OCI-LY1 (cell line): ENCODE data around the gene RRAGA.
"Not testable (repeated sequence)": the region's sequence is repeated elsewhere in the genome, so short reads cannot be mapped to it uniquely, and the experiment has no call there.

Experiments used
- H2AFZ ChIP-seq: fragments of 200-600 bp; sonication (generic), shearing (Covaris generic); 2 replicates; pipeline ENCODE4 v1.6.0; 2014; ENCODE audit warnings: antibody characterized with exemption, mild to moderate bottlenecking, low read length
- H3F3A ChIP-seq: fragments of 200-600 bp; sonication (generic), shearing (Covaris generic); 2 replicates; pipeline ENCODE4 v1.6.0; 2014; ENCODE audit warnings: mild to moderate bottlenecking, antibody characterized with exemption, low read length, moderate library complexity; ENCODE audit not compliant: insufficient read depth
- H3K27ac ChIP-seq: fragments of 200-600 bp; sonication (generic); 2 replicates; pipeline ENCODE4 v1.5.1; 2014; ENCODE audit warnings: low read length, mixed run types, mild to moderate bottlenecking, low read depth; ENCODE audit not compliant: poor library complexity, severe bottlenecking
- H3K27me3 ChIP-seq: fragments of 200-600 bp; sonication (generic); 2 replicates; pipeline ENCODE4 v1.6.0; 2014; ENCODE audit warnings: antibody characterized with exemption, mild to moderate bottlenecking, low read length, moderate library complexity; ENCODE audit not compliant: insufficient read depth
- H3K36me3 ChIP-seq: fragments of 200-600 bp; sonication (generic); 2 replicates; pipeline ENCODE4 v1.6.1; 2014; ENCODE audit warnings: mild to moderate bottlenecking, antibody characterized with exemption, low read length, moderate library complexity, mixed read lengths; ENCODE audit not compliant: insufficient read depth
- H3K4me1 ChIP-seq: fragments of 200-600 bp; sonication (generic); 2 replicates; pipeline ENCODE4 v1.5.1; 2014; ENCODE audit warnings: mild to moderate bottlenecking, low read length, moderate library complexity; ENCODE audit not compliant: insufficient read depth, severe bottlenecking
- H3K4me2 ChIP-seq: fragments of 200-600 bp; sonication (generic), shearing (Covaris generic); 2 replicates; pipeline ENCODE4 v1.6.1; 2014; ENCODE audit warnings: low read length
- H3K4me3 ChIP-seq: fragments of 200-600 bp; sonication (generic); 2 replicates; pipeline ENCODE4 v1.5.1; 2014; ENCODE audit warnings: low read length, low read depth, mild to moderate bottlenecking, mixed read lengths; ENCODE audit not compliant: poor library complexity, severe bottlenecking
- H3K79me2 ChIP-seq: fragments of 200-600 bp; shearing (Covaris generic); 2 replicates; pipeline ENCODE4 v1.6.1; 2016; ENCODE audit warnings: mixed run types, low read length, mixed read lengths; ENCODE audit not compliant: insufficient read depth
- H3K9ac ChIP-seq: fragments of 200-600 bp; sonication (generic), shearing (Covaris generic); 2 replicates; pipeline ENCODE4 v1.6.1; 2014; ENCODE audit warnings: mild to moderate bottlenecking, low read length, mixed read lengths
- H3K9me2 ChIP-seq: fragments of 200-600 bp; sonication (generic), shearing (Covaris generic); 2 replicates; pipeline ENCODE4 v1.6.1; 2014; ENCODE audit warnings: low read depth, mild to moderate bottlenecking, low read length, mixed read lengths
- H3K9me3 ChIP-seq: fragments of 200-600 bp; shearing (Covaris generic); 2 replicates; pipeline ENCODE4 v1.6.1; 2014; ENCODE audit warnings: low read length, mixed read lengths
- H4K20me1 ChIP-seq: fragments of 200-600 bp; sonication (generic), shearing (Covaris generic); 2 replicates; pipeline ENCODE4 v1.6.0; 2016; ENCODE audit warnings: mild to moderate bottlenecking, low read length; ENCODE audit not compliant: insufficient read depth
- EZH2 ChIP-seq: fragments of 200-600 bp; sonication (generic), shearing (Covaris generic); IDR thresholded peaks from 2 replicates; pipeline ENCODE4 v1.8.0; 2017; ENCODE audit warnings: borderline replicate concordance, mixed run types, mild to moderate bottlenecking, antibody characterized with exemption, low read length, moderate library complexity, mixed read lengths
- TF ChIP-seq, protein P1 (sequence below): fragments of 200-600 bp; sonication (generic), shearing (Covaris generic); IDR thresholded peaks from 2 replicates; pipeline ENCODE4 v1.5.1; 2017; ENCODE audit warnings: mild to moderate bottlenecking, antibody characterized with exemption, low read length, moderate library complexity, mixed read lengths

RRAGA gene

DNA sequence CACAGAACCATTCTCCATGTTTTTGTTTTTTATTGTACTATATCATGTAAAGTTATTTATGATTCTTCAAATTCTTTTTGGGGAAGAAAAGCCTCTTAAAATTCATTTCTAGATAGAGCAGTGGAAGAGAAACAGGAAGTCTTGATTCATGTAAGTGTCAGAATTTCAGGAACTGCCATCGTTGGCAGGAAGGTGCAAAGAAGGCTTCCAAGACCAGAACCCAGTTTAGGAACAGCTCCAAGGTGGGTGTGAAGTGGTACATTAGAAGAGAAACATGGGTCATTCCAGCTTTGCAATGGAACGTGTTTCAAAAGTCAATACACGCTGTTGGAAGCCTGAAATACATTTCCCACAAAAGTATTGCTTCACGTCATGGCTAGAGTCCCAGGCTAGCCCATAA lies 31.0 kb upstream of the RRAGA start:
- no peak overlapping the region for H3K4me2 ChIP-seq
- no peak overlapping the region for H2AFZ ChIP-seq

DNA sequence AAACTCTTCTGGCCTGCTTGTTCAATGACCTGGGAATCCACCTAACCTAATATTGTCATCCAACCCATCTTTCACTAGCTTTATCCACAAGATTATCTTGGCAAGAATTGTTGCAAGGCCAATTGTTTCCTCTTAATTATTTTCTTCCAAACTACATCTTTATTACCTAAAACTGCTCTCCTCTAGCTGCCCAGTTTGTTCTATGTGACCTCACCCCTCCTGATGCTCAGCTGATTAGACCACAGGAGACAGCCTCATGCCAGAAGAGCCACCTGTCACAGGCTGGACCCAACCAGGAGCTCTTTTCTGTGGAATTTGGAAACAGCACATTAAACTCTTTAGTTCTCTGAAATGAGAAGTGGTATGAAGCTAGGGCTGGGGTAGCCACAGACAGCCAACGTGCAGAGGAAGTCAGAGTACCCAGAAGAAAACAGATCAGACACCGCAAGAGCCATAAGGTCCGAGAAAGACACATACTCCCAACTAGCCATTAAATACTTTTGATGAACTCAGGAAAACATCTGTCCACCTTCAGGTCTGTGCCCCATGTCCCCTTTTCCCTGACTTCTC lies 28.3 kb upstream of the RRAGA start:
- no peaks in the 10 kb centered on the region for H3K36me3 ChIP-seq
- H3K9ac ChIP-seq, result no peak overlapping the region
- H4K20me1 ChIP-seq, result no peaks in the 10 kb centered on the region
- no peak overlapping the region for H2AFZ ChIP-seq
- TF ChIP-seq, protein P1, sequence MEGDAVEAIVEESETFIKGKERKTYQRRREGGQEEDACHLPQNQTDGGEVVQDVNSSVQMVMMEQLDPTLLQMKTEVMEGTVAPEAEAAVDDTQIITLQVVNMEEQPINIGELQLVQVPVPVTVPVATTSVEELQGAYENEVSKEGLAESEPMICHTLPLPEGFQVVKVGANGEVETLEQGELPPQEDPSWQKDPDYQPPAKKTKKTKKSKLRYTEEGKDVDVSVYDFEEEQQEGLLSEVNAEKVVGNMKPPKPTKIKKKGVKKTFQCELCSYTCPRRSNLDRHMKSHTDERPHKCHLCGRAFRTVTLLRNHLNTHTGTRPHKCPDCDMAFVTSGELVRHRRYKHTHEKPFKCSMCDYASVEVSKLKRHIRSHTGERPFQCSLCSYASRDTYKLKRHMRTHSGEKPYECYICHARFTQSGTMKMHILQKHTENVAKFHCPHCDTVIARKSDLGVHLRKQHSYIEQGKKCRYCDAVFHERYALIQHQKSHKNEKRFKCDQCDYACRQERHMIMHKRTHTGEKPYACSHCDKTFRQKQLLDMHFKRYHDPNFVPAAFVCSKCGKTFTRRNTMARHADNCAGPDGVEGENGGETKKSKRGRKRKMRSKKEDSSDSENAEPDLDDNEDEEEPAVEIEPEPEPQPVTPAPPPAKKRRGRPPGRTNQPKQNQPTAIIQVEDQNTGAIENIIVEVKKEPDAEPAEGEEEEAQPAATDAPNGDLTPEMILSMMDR, result no peak
- TF ChIP-seq EZH2, result no peak
- 0 out of 2 replicates have a peak, but pooled peaks cover 4% of the 10 kb centered on the region for H3K27me3 ChIP-seq
- H3K9me2 ChIP-seq, result no peaks in the 10 kb centered on the region
- H3F3A ChIP-seq, result no peaks in the 10 kb centered on the region
- H3K4me3 ChIP-seq, result no peak overlapping the region
- H3K4me2 ChIP-seq, result no peak overlapping the region
- H3K27ac ChIP-seq, result no peak overlapping the region
- no peaks in the 10 kb centered on the region for H3K79me2 ChIP-seq
- no peaks in the 10 kb centered on the region for H3K4me1 ChIP-seq
- no peaks in the 10 kb centered on the region for H3K9me3 ChIP-seq

More for the DNA sequence above, 31.0 kb upstream of the RRAGA start:
- Histone ChIP-seq H3K4me1 (no peaks in the 10 kb centered on the region), H3K27ac (no peak overlapping the region), H3K27me3 (peaks cover 4% of the 10 kb centered on the region; the same call in 1 of the 2 replicates), H3F3A (no peaks in the 10 kb centered on the region), H3K36me3 (no peaks in the 10 kb centered on the region), H3K4me3 (no peak overlapping the region), H3K9me2 (no peaks in the 10 kb centered on the region), H3K9me3 (no peaks in the 10 kb centered on the region), H3K9ac (no peak overlapping the region), H4K20me1 (no peaks in the 10 kb centered on the region), H3K79me2 (no peaks in the 10 kb centered on the region)
- TF ChIP-seq, protein P1, result no peak
- TF ChIP-seq EZH2, result no peak

DNA sequence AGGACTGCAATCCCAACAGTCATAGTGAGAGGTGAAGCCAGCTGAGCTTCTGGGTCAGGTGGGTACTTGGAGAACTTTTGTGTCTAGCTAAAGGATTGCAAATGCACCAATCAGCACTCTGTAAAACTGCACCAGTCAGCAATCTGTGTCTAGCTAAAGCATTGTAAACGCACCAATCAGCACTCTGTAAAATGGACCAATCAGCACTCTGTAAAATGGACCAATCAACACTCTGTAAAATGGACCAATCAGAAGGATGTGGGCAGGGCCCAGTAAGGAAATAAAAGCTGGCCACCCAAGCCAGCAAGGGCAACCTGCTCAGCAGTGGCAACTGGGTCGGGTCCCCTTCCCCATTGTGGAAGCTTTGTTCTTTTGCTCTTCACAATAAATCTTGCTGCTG lies 27.6 kb upstream of the RRAGA start:
- H4K20me1 ChIP-seq, H3K4me3 ChIP-seq, H2AFZ ChIP-seq: not testable (repeated sequence)

DNA sequence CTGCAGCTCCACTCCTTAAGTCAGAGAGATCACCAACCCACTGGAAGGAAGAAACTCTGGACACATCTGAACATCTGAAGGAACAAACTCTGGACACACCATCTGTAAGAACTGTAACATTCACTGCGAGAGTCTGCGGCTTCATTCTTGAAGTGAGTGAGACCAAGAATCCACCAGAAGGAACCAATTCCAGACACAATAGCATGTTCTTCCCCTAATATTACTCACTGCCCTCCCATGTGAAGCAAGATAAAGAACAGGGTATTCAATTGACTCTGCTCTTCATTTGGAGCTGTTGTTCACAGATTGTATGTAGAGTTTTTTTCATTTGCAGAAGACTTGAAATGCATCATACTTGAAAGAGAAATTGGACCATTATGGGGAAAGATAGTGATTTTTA lies 27.0 kb upstream of the RRAGA start:
- no peaks in the 10 kb centered on the region for H3K9me3 ChIP-seq
- H3K4me2 ChIP-seq, result no peak overlapping the region
- H3K9me2 ChIP-seq, result no peaks in the 10 kb centered on the region
- H4K20me1 ChIP-seq, result no peaks in the 10 kb centered on the region
- no peaks in the 10 kb centered on the region for H3F3A ChIP-seq
- TF ChIP-seq, protein P1, result no peak
- TF ChIP-seq EZH2, result no peak
- H2AFZ ChIP-seq, result no peak overlapping the region
- no peaks in the 10 kb centered on the region for H3K79me2 ChIP-seq
- no peaks in the 10 kb centered on the region for H3K36me3 ChIP-seq
- no peak overlapping the region for H3K4me3 ChIP-seq
- no peak overlapping the region for H3K9ac ChIP-seq
- H3K27me3 ChIP-seq, result 0 out of 2 replicates have a peak, but pooled peaks cover 4% of the 10 kb centered on the region
- no peak overlapping the region for H3K27ac ChIP-seq
- no peaks in the 10 kb centered on the region for H3K4me1 ChIP-seq

More for the DNA sequence above, 27.6 kb upstream of the RRAGA start:
- not testable (repeated sequence) for H3K9me2 ChIP-seq, H3K4me2 ChIP-seq, H3F3A ChIP-seq, H3K79me2 ChIP-seq, H3K9ac ChIP-seq, H3K36me3 ChIP-seq, H3K4me1 ChIP-seq, H3K27me3 ChIP-seq, H3K27ac ChIP-seq, H3K9me3 ChIP-seq
